Measurements from ENCODE around the gene GSG1L2. TPM values are rescaled to one million over a fixed set of nuclear protein-coding genes. Genes with fewer than 3 reads are reported as not detected.

The GSG1L2 gene
- total and polyA plus RNA-seq, 4 donors, result not detected

DNA sequence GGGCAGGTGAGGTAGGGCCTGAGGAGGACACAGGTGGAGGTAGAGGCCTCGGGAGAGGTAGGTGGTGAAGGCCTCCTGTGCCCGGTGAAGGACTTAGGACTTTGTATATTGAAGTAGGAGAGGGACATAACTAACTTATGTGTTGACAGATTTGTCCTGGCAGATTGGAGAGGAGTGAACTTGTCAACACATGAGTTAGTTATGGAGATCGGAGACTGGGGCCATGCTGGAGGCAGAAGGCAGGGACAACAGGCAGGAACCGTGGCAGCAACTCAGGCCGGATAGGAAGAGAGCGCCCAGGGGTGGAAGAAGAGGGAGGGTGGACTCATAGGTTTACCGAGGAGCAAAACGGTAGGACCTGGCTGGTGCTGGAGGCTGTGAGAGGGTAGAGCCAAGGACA, 22.3 kb upstream of the GSG1L2 start:
- Histone ChIP-seq H3K4me1 (ENCODE audit: control insufficient read depth in 4 of 4, insufficient read depth in 4 of 4, low read length in 3 of 4) (peaks cover 0 to 10% (median 9%) of the 10 kb centered on the region in 4 donors), H3K27me3 (ENCODE audit: control insufficient read depth in 4 of 4, insufficient read depth in 4 of 4, low read length in 3 of 4) (no peaks in the 10 kb centered on the region), H3K9me3 (ENCODE audit: control insufficient read depth in 4 of 4, low read length in 3 of 4) (no peaks in the 10 kb centered on the region), H3K36me3 (ENCODE audit: control insufficient read depth in 4 of 4, insufficient read depth in 3 of 4, low read depth in 1 of 4, low read length in 3 of 4) (no peaks in the 10 kb centered on the region), H3K9ac (ENCODE audit: low read depth in 1 of 2, low read length in 2 of 2) (no peak overlapping the region), H3K4me3 (ENCODE audit: low read depth in 1 of 3, low read length in 3 of 3) (no peak overlapping the region), H3K27ac (ENCODE audit: low read depth in 1 of 2, low read length in 2 of 2) (no peak overlapping the region)
- no peak for TF ChIP-seq GABPA (IDR thresholded peaks at IDR 0.05 in 1 of 2, conservative IDR thresholded peaks at IDR 0.05 in 1 of 2)
- no peak for TF ChIP-seq FOXA2 (IDR thresholded peaks at IDR 0.05)
- TF ChIP-seq, protein P1, sequence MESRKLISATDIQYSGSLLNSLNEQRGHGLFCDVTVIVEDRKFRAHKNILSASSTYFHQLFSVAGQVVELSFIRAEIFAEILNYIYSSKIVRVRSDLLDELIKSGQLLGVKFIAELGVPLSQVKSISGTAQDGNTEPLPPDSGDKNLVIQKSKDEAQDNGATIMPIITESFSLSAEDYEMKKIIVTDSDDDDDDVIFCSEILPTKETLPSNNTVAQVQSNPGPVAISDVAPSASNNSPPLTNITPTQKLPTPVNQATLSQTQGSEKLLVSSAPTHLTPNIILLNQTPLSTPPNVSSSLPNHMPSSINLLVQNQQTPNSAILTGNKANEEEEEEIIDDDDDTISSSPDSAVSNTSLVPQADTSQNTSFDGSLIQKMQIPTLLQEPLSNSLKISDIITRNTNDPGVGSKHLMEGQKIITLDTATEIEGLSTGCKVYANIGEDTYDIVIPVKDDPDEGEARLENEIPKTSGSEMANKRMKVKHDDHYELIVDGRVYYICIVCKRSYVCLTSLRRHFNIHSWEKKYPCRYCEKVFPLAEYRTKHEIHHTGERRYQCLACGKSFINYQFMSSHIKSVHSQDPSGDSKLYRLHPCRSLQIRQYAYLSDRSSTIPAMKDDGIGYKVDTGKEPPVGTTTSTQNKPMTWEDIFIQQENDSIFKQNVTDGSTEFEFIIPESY (IDR thresholded peaks at IDR 0.05), result no peak
- no peak for TF ChIP-seq NR2F2 (IDR thresholded peaks at IDR 0.05)
- TF ChIP-seq FOXA1 (IDR thresholded peaks at IDR 0.05), result no peak
- TF ChIP-seq EGR1 (IDR thresholded peaks at IDR 0.05; ENCODE audit: low read depth in 2 of 2), result no peak
- TF ChIP-seq YY1 (IDR thresholded peaks at IDR 0.05), result no peak
- TF ChIP-seq SP1 (IDR thresholded peaks at IDR 0.05), result no peak
- no peak for TF ChIP-seq TAF1 (conservative IDR thresholded peaks at IDR 0.05)
- TF ChIP-seq, protein P2, sequence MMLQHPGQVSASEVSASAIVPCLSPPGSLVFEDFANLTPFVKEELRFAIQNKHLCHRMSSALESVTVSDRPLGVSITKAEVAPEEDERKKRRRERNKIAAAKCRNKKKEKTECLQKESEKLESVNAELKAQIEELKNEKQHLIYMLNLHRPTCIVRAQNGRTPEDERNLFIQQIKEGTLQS (IDR thresholded peaks at IDR 0.05), result no peak
- no peak for DNase-seq (ENCODE audit: low spot score)
- WGBS, result 77% methylated on average over 8 of the region's 8 CpGs

DNA sequence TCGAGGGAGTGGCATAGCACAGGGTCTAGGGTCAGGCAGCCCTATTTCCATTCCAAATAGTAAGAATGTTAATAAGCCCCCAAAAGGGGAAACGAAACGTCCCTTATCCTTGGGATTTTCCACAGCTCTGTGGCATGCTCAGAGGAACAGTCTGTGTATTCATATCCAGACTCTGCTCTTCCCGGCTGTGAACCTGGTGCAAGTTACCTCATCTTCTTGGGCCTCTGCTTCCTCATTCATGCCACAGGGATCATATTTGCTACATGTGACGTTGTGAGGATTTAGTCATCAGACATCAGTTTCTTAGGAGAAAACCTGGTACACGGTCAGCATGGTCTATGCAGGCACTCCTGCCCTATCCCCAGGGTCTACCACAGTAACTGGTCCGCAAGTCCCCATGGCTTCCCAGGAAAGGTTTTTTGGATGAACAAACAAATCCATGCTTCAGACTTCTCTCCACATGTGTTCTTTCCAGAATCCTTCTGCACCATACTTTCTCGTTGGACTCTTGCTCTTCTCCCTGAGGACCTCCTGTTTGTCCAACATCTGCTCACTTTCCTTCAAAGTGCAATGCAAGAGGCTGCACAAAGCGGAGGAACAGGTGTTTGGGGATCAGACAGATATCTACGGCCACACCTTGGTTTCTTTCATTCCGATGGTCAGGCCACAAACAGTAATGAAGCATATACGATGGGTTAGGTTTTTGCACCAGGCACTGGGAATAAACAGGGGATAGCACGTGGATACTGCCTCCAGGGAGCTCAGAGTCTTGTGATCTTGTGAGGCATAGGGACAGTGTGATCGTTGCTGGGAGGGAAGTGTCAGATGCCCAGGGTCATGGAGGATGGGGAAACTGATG, 21.5 kb upstream of the GSG1L2 start:
- Histone ChIP-seq H3K27me3 (ENCODE audit: control insufficient read depth in 4 of 4, insufficient read depth in 4 of 4, low read length in 3 of 4) (no peaks in the 10 kb centered on the region), H3K36me3 (ENCODE audit: control insufficient read depth in 4 of 4, insufficient read depth in 3 of 4, low read depth in 1 of 4, low read length in 3 of 4) (no peaks in the 10 kb centered on the region), H3K4me1 (ENCODE audit: control insufficient read depth in 4 of 4, insufficient read depth in 4 of 4, low read length in 3 of 4) (peaks cover 0 to 10% (median 9%) of the 10 kb centered on the region in 4 donors), H3K9ac (ENCODE audit: low read depth in 1 of 2, low read length in 2 of 2) (no peak overlapping the region), H3K27ac (ENCODE audit: low read depth in 1 of 2, low read length in 2 of 2) (no peak overlapping the region), H3K4me3 (ENCODE audit: low read depth in 1 of 3, low read length in 3 of 3) (no peak overlapping the region), H3K9me3 (ENCODE audit: control insufficient read depth in 4 of 4, low read length in 3 of 4) (no peaks in the 10 kb centered on the region)
- no peak for TF ChIP-seq TAF1 (conservative IDR thresholded peaks at IDR 0.05)
- TF ChIP-seq SP1 (IDR thresholded peaks at IDR 0.05), result no peak
- TF ChIP-seq RXRA (IDR thresholded peaks at IDR 0.05), result no peak
- TF ChIP-seq, protein P2 (IDR thresholded peaks at IDR 0.05), result no peak
- TF ChIP-seq, protein P3, sequence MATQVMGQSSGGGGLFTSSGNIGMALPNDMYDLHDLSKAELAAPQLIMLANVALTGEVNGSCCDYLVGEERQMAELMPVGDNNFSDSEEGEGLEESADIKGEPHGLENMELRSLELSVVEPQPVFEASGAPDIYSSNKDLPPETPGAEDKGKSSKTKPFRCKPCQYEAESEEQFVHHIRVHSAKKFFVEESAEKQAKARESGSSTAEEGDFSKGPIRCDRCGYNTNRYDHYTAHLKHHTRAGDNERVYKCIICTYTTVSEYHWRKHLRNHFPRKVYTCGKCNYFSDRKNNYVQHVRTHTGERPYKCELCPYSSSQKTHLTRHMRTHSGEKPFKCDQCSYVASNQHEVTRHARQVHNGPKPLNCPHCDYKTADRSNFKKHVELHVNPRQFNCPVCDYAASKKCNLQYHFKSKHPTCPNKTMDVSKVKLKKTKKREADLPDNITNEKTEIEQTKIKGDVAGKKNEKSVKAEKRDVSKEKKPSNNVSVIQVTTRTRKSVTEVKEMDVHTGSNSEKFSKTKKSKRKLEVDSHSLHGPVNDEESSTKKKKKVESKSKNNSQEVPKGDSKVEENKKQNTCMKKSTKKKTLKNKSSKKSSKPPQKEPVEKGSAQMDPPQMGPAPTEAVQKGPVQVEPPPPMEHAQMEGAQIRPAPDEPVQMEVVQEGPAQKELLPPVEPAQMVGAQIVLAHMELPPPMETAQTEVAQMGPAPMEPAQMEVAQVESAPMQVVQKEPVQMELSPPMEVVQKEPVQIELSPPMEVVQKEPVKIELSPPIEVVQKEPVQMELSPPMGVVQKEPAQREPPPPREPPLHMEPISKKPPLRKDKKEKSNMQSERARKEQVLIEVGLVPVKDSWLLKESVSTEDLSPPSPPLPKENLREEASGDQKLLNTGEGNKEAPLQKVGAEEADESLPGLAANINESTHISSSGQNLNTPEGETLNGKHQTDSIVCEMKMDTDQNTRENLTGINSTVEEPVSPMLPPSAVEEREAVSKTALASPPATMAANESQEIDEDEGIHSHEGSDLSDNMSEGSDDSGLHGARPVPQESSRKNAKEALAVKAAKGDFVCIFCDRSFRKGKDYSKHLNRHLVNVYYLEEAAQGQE (IDR thresholded peaks at IDR 0.05), result no peak
- TF ChIP-seq, protein P1 (IDR thresholded peaks at IDR 0.05), result no peak
- no peak for TF ChIP-seq FOXA2 (IDR thresholded peaks at IDR 0.05)
- TF ChIP-seq, protein P4, sequence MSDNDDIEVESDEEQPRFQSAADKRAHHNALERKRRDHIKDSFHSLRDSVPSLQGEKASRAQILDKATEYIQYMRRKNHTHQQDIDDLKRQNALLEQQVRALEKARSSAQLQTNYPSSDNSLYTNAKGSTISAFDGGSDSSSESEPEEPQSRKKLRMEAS (IDR thresholded peaks at IDR 0.05), result no peak
- TF ChIP-seq NR2F2 (IDR thresholded peaks at IDR 0.05), result no peak
- TF ChIP-seq JUND (IDR thresholded peaks at IDR 0.05), result no peak
- TF ChIP-seq RAD21 (IDR thresholded peaks at IDR 0.05), result no peak
- no peak for TF ChIP-seq GABPA (IDR thresholded peaks at IDR 0.05 in 1 of 2, conservative IDR thresholded peaks at IDR 0.05 in 1 of 2)
- TF ChIP-seq HNF4G (IDR thresholded peaks at IDR 0.05), result no peak
- TF ChIP-seq HNF4A (conservative IDR thresholded peaks at IDR 0.05), result no peak
- TF ChIP-seq, protein P5, sequence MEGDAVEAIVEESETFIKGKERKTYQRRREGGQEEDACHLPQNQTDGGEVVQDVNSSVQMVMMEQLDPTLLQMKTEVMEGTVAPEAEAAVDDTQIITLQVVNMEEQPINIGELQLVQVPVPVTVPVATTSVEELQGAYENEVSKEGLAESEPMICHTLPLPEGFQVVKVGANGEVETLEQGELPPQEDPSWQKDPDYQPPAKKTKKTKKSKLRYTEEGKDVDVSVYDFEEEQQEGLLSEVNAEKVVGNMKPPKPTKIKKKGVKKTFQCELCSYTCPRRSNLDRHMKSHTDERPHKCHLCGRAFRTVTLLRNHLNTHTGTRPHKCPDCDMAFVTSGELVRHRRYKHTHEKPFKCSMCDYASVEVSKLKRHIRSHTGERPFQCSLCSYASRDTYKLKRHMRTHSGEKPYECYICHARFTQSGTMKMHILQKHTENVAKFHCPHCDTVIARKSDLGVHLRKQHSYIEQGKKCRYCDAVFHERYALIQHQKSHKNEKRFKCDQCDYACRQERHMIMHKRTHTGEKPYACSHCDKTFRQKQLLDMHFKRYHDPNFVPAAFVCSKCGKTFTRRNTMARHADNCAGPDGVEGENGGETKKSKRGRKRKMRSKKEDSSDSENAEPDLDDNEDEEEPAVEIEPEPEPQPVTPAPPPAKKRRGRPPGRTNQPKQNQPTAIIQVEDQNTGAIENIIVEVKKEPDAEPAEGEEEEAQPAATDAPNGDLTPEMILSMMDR (IDR thresholded peaks at IDR 0.05; ENCODE audit: low read depth, low read length, missing input control), result no peak
- no peak for TF ChIP-seq FOXA1 (IDR thresholded peaks at IDR 0.05)
- no peak for TF ChIP-seq EGR1 (IDR thresholded peaks at IDR 0.05; ENCODE audit: low read depth in 2 of 2)
- no peak for TF ChIP-seq YY1 (IDR thresholded peaks at IDR 0.05)
- 87% methylated on average over 14 of the region's 14 CpGs for WGBS
- no peak for DNase-seq (ENCODE audit: low spot score)

All from liver (tissue), 9 donors.